ENCODE data around the gene CYB561D1.

The CYB561D1 gene

GRCh38 chr1:109499661-109500536 is 6.0 kb downstream of the CYB561D1 start:
- no peak for DNase-seq (ENCODE audit: low read depth, low spot score)

- DNase-seq (ENCODE audit: low read depth, low spot score) = no peak
These were observed 7.1 kb downstream of the CYB561D1 start for GRCh38 chr1:109500941-109501381.

- DNase-seq (ENCODE audit: low read depth, low spot score) = no peak
These were observed 7.9 kb downstream of the CYB561D1 start for GRCh38 chr1:109501644-109502363.

GRCh38 chr1:109502364-109502851 is 8.5 kb downstream of the CYB561D1 start:
- DNase-seq (ENCODE audit: low read depth, low spot score) = no peak

- DNase-seq (ENCODE audit: low read depth, low spot score) = no peak
These were observed 10.0 kb downstream of the CYB561D1 start for GRCh38 chr1:109503935-109504334.

GRCh38 chr1:109504974-109505373 is 11.1 kb downstream of the CYB561D1 start:
- DNase-seq (ENCODE audit: low read depth, low spot score) = no peak

- no peak for DNase-seq (ENCODE audit: low read depth, low spot score)
These were observed 14.3 kb downstream of the CYB561D1 start for GRCh38 chr1:109508001-109508872.

GRCh38 chr1:109508873-109509175 is 14.9 kb downstream of the CYB561D1 start:
- no peak for DNase-seq (ENCODE audit: low read depth, low spot score)

- DNase-seq (ENCODE audit: low read depth, low spot score) = peak; percentile 23
These were observed 15.6 kb downstream of the CYB561D1 start, which contains the start of gene AMIGO1 for GRCh38 chr1:109509176-109510134. TSS of gene AMIGO1 (minus strand) at chr1:109509727. CDS start at chr1:109508912, 815 bp downstream.

GRCh38 chr1:109513110-109513710 is 19.3 kb downstream of the CYB561D1 start:
- no peak for DNase-seq (ENCODE audit: low read depth, low spot score)

- no peak for DNase-seq (ENCODE audit: low read depth, low spot score)
These were observed 21.0 kb downstream of the CYB561D1 start for GRCh38 chr1:109514846-109515245.

GRCh38 chr1:109516872-109517271 is 23.0 kb downstream of the CYB561D1 start:
- DNase-seq (ENCODE audit: low read depth, low spot score) = no peak

GRCh38 chr1:109517337-109517736 is 23.4 kb downstream of the CYB561D1 start:
- DNase-seq (ENCODE audit: low read depth, low spot score) = no peak

- no peak for DNase-seq (ENCODE audit: low read depth, low spot score)
These were observed 27.4 kb downstream of the CYB561D1 start for GRCh38 chr1:109521002-109521951.

GRCh38 chr1:109522026-109522425 is 28.1 kb downstream of the CYB561D1 start:
- DNase-seq (ENCODE audit: low read depth, low spot score) = no peak

GRCh38 chr1:109523706-109524105 is 29.8 kb downstream of the CYB561D1 start:
- no peak for DNase-seq (ENCODE audit: low read depth, low spot score)

GRCh38 chr1:109527098-109527811 is 33.4 kb downstream of the CYB561D1 start:
- DNase-seq (ENCODE audit: low read depth, low spot score) = no peak
